GM12878 (cell line): ENCODE results near the gene ATG10. TPM values are rescaled to one million over a fixed set of nuclear protein-coding genes. Genes with fewer than 3 reads are reported as not detected.

Experiments used
- ATAC-seq: fragments of 200-7000 bp; cut with Tn5 transposase; 3 replicates; pipeline ENCODE4 v1.9.1; 2020; ENCODE audit warnings: mild to moderate bottlenecking, moderate library complexity
- BruUV-seq: library from RNA; stranded (reverse); fragments of 400-500 nt; replicated peaks from 2 replicates; lab custom pipeline; 2021; lab: Mats Ljungman, UMichigan
- CTCF ChIA-PET: fragments of 300-600 bp; sonication (Branson Sonifier 250); formaldehyde crosslinking; extraction: SDS; loops from one replicate; lab custom pipeline; 2021; ENCODE audit warnings: inconsistent platforms; lab: Yijun Ruan, JAX
- POLR2A ChIA-PET: fragments of 350-600 bp; formaldehyde crosslinking; extraction: SDS; loops from one replicate; lab custom pipeline; 2021; ENCODE audit warnings: inconsistent platforms; lab: Charles Lee
- RAD21 ChIA-PET: fragments of 300-600 bp; sonication (Branson Sonifier 250); formaldehyde crosslinking; loops from one replicate; lab custom pipeline; 2023; ENCODE audit warnings: antibody characterized with exemption; ENCODE audit not compliant: unreplicated experiment; lab: Charles Lee
- SMC1A ChIA-PET: fragments of 300-600 bp; sonication (Branson Sonifier 250); formaldehyde crosslinking; loops from one replicate; lab custom pipeline; 2023; ENCODE audit not compliant: unreplicated experiment, uncharacterized antibody; lab: Charles Lee
- DNase-seq: peaks from one replicate; pipeline ENCODE4 v3.0.0-alpha.2; 2011; ENCODE audit warnings: low read depth, low spot score
- FAIRE-seq: peaks from 3 replicates; lab custom pipeline; 2011; peaks lifted over from hg19 to GRCh38; lab: Jason Lieb, UNC
- H2AFZ ChIP-seq: 2 replicates; pipeline ENCODE4 v1.6.0; 2011; ENCODE audit warnings: low read depth, low read length, control low read depth; ENCODE audit not compliant: control insufficient read depth
- H3K27ac ChIP-seq: 2 replicates; pipeline ENCODE4 v1.5.1; 2011; ENCODE audit warnings: control low read depth; ENCODE audit not compliant: control insufficient read depth, insufficient read depth
- H3K27me3 ChIP-seq, 2 experiments: replicated peaks in 1 of 2; 2 replicates each; pipeline versions ENCODE4 v1.6.0 to v1.6.1; 2011; ENCODE audit warnings: low read length in 1 of 2; ENCODE audit not compliant: control insufficient read depth in 2 of 2, insufficient read depth in 2 of 2
- H3K36me3 ChIP-seq, 2 experiments: 2 replicates each; pipeline ENCODE4 v1.5.1; 2011; ENCODE audit warnings: low read length in 1 of 2; ENCODE audit not compliant: control insufficient read depth in 2 of 2, insufficient read depth in 2 of 2
- H3K4me1 ChIP-seq: 2 replicates; pipeline ENCODE4 v1.6.1; 2011; ENCODE audit warnings: mild to moderate bottlenecking, low read length, moderate library complexity, mixed read lengths; ENCODE audit not compliant: control insufficient read depth, insufficient read depth
- H3K4me2 ChIP-seq: 2 replicates; pipeline ENCODE4 v1.6.0; 2011; ENCODE audit warnings: control low read depth; ENCODE audit not compliant: control insufficient read depth, insufficient read depth
- H3K4me3 ChIP-seq: fragments of 200-600 bp; sonication (generic); 2 replicates; pipeline ENCODE4 v1.5.1; 2016
- H3K79me2 ChIP-seq: 2 replicates; pipeline ENCODE4 v1.6.0; 2011; ENCODE audit warnings: low read length; ENCODE audit not compliant: control insufficient read depth, insufficient read depth
- H3K9ac ChIP-seq: 2 replicates; pipeline ENCODE4 v1.8.0; 2011; ENCODE audit warnings: low read length, control low read depth, mixed read lengths; ENCODE audit not compliant: control insufficient read depth, insufficient read depth
- H3K9me3 ChIP-seq: replicated peaks from 3 replicates; pipeline ENCODE4 v1.5.1; 2011; ENCODE audit warnings: mild to moderate bottlenecking, low read length; ENCODE audit not compliant: control insufficient read depth, insufficient read depth
- H4K20me1 ChIP-seq: 2 replicates; pipeline ENCODE4 v1.6.0; 2011; ENCODE audit not compliant: control insufficient read depth, insufficient read depth
- BCL11A ChIP-seq: IDR thresholded peaks from 2 replicates; pipeline ENCODE4 v1.6.1; 2011; ENCODE audit warnings: low read depth, low read length
- BRCA1 ChIP-seq: IDR thresholded peaks from 2 replicates; pipeline ENCODE4 v1.6.1; 2011; ENCODE audit warnings: low read depth, low read length, improper control_type of control experiment
- CEBPB ChIP-seq, 2 experiments: fragments of 150-350 bp in 1 of 2; IDR thresholded peaks; 2 replicates each; pipeline ENCODE4 v1.6.1; 2012 to 2014; ENCODE audit warnings: low read depth in 2 of 2, low read length in 2 of 2, borderline replicate concordance in 1 of 2, inconsistent platforms in 1 of 2
- CHD1 ChIP-seq: IDR thresholded peaks from 2 replicates; pipeline ENCODE4 v1.6.1; 2012; ENCODE audit warnings: low read depth, low read length, improper control_type of control experiment
- CUX1 ChIP-seq: IDR thresholded peaks from 2 replicates; pipeline ENCODE4 v1.6.1; 2012; ENCODE audit warnings: improper control_type of control experiment, low read depth, low read length; ENCODE audit not compliant: insufficient replicate concordance
- ESRRA ChIP-seq: IDR thresholded peaks from 2 replicates; pipeline ENCODE4 v1.6.1; 2012; ENCODE audit warnings: mild to moderate bottlenecking, low read length, improper control_type of control experiment
- GABPA ChIP-seq: IDR thresholded peaks from 2 replicates; pipeline ENCODE4 v1.6.1; 2014; ENCODE audit warnings: antibody characterized with exemption, low read depth, mild to moderate bottlenecking, inconsistent platforms
- LARP7 ChIP-seq: fragments of 450-650 bp; IDR thresholded peaks from 2 replicates; pipeline ENCODE4 v1.6.1; 2017; ENCODE audit warnings: mild to moderate bottlenecking
- MYC ChIP-seq: IDR thresholded peaks from 2 replicates; pipeline ENCODE4 v1.6.1; 2011; ENCODE audit warnings: mild to moderate bottlenecking, low read length, moderate library complexity, inconsistent platforms; ENCODE audit not compliant: insufficient read depth, insufficient replicate concordance, insufficient read length, severe bottlenecking
- RUNX3 ChIP-seq: IDR thresholded peaks from 2 replicates; pipeline ENCODE4 v1.6.1; 2012; ENCODE audit warnings: low read length, inconsistent platforms
- SKIL ChIP-seq: fragments of 450-650 bp; IDR thresholded peaks from 2 replicates; pipeline ENCODE4 v1.6.1; 2017; ENCODE audit warnings: mild to moderate bottlenecking, low read depth, inconsistent platforms; ENCODE audit not compliant: poor library complexity, severe bottlenecking
- YY1 ChIP-seq: IDR thresholded peaks from 2 replicates; pipeline ENCODE4 v1.6.1; 2011; ENCODE audit warnings: low read depth, mild to moderate bottlenecking, low read length
- ZBED1 ChIP-seq: IDR thresholded peaks from 2 replicates; pipeline ENCODE4 v1.6.1; 2016; ENCODE audit warnings: borderline replicate concordance
- ZNF622 ChIP-seq: fragments of 450-650 bp; IDR thresholded peaks from 2 replicates; pipeline ENCODE4 v1.6.1; 2017; ENCODE audit warnings: mild to moderate bottlenecking, inconsistent platforms
- WGBS: methylation state at CpG from one replicate; pipeline ENCODE4 v1.1.6; 2016; ENCODE audit warnings: low lambda C conversion rate; ENCODE audit not compliant: insufficient replicate concordance, insufficient coverage; ENCODE audit errors: missing lambda C conversion rate; 5-methylcytosine and 5-hydroxymethylcytosine counted together
- in situ Hi-C: fragments of 300-500 bp; cut with MboI; formaldehyde crosslinking; loops from 9 replicates; pipeline ENCODE4 v1.14.3; 2018; ENCODE audit warnings: mixed read lengths
- intact Hi-C: fragments of 100-400 bp; cut with micrococcal nuclease; formaldehyde crosslinking; loops from one replicate; pipeline ENCODE4 v1.14.2; 2022; ENCODE audit not compliant: unreplicated experiment
- polyA plus RNA-seq, 11 experiments: library from polyadenylated mRNA; depleted of rRNA in 4 of 11; unstranded in 6 of 11; stranded (reverse) in 5 of 11; fragments of >200 nt; fragmentation: Nextera tagmentation in 4 of 11; fragmentation: Illumina TruSeq in 1 of 11; extraction: Ambion mirVana in 4 of 11; extraction: Trizol in 1 of 11; gene quantifications; 1 replicate in 1 of 11; 2 replicates in 10 of 11; pipeline versions ENCODE4 v1.2.1 to v1.2.3, GENCODE V29; 2011 to 2016; ENCODE audit warnings: inconsistent platforms in 2 of 11, missing spikeins in 2 of 11, low read depth in 1 of 11
- total RNA-seq, 4 experiments: library from RNA; depleted of rRNA in 3 of 4; stranded (reverse); fragments of >200 nt in 3 of 4; fragmentation: Illumina TruSeq in 1 of 4; extraction: Trizol in 1 of 4; gene quantifications; 2 replicates each; pipeline versions ENCODE4 v1.2.1 to v1.2.3, GENCODE V29; 2013 to 2021
- TF ChIP-seq, protein P1 (sequence below): fragments of 450-650 bp; IDR thresholded peaks from 2 replicates; pipeline ENCODE4 v1.6.1; 2014; ENCODE audit warnings: mild to moderate bottlenecking
- TF ChIP-seq, protein P2 (sequence below): IDR thresholded peaks from 2 replicates; pipeline ENCODE4 v1.6.1; 2011; ENCODE audit warnings: borderline replicate concordance, low read depth, mild to moderate bottlenecking, moderate library complexity, mixed read lengths, low read length; ENCODE audit not compliant: insufficient read depth; ENCODE audit errors: extremely low read length

ATG10 gene
- total and polyA plus RNA-seq, 10 of the 15 experiments (the other 5 are each of a cell fraction or from before 2014, with no cell fraction given): 3.8 to 14.4 (median 6.5) TPM

GRCh38 chr5:82178378-82178777 lies 206.6 kb downstream of the ATG10 start:
- Histone ChIP-seq H3K27ac (no peak overlapping the region), H3K4me1 (peaks cover 15% of the 10 kb centered on the region), H3K36me3 (no peaks in the 10 kb centered on the region), H3K27me3 (no peaks in the 10 kb centered on the region), H3K79me2 (no peaks in the 10 kb centered on the region), H3K4me3 (no peak overlapping the region), H2AFZ (no peak overlapping the region), H3K4me2 (no peak overlapping the region), H3K9ac (no peak overlapping the region), H4K20me1 (no peaks in the 10 kb centered on the region), H3K9me3 (no peaks in the 10 kb centered on the region; the same call in 2 of the 3 replicates)
- BruUV-seq: no TSS peak
- RAD21 ChIA-PET: interaction anchor here (7.5 to 8.8 kb wide), 2 partner anchors 14 to 47 kb away, joined by 59 to 72 read pairs; no protein-coding TSS in a partner anchor
- 100% methylated on average over 3 of the region's 3 CpGs for WGBS
- POLR2A ChIA-PET: interaction anchor here (1.5 kb wide), 1 partner anchor 100 kb away, joined by 3 read pairs; the partner anchor contains the start of gene RPS23
- in situ Hi-C loops (no loop called here), intact Hi-C loops (no loop called here)
- FAIRE-seq (no peak), DNase-seq (no peak), ATAC-seq (no peak)
- SMC1A ChIA-PET: interaction anchor here (1.0 to 13.8 kb wide), 8 partner anchors 9 to 736 kb away, joined by 3 to 159 read pairs (median 5); no protein-coding TSS in a partner anchor
- CTCF ChIA-PET: interaction anchor here (0.8 to 11.2 kb wide), 9 partner anchors 10 to 476 kb away, joined by 3 to 177 read pairs (median 5); no protein-coding TSS in a partner anchor
- TF ChIP-seq SKIL: no peak
- TF ChIP-seq LARP7: no peak
- TF ChIP-seq GABPA: no peak
- TF ChIP-seq RUNX3: no peak
- no peak for TF ChIP-seq ZNF622
- TF ChIP-seq CHD1: no peak
- no peak for TF ChIP-seq BRCA1
- TF ChIP-seq BCL11A: no peak
- no peak for TF ChIP-seq CUX1
- no peak for TF ChIP-seq YY1
- no peak for TF ChIP-seq CEBPB (IDR thresholded peaks at IDR 0.05; ENCODE audit: borderline replicate concordance in 1 of 2, low read depth in 2 of 2, low read length in 2 of 2)
- no peak for TF ChIP-seq MYC
- TF ChIP-seq, protein P1, sequence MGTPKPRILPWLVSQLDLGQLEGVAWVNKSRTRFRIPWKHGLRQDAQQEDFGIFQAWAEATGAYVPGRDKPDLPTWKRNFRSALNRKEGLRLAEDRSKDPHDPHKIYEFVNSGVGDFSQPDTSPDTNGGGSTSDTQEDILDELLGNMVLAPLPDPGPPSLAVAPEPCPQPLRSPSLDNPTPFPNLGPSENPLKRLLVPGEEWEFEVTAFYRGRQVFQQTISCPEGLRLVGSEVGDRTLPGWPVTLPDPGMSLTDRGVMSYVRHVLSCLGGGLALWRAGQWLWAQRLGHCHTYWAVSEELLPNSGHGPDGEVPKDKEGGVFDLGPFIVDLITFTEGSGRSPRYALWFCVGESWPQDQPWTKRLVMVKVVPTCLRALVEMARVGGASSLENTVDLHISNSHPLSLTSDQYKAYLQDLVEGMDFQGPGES: no peak
- TF ChIP-seq ESRRA: no peak
- TF ChIP-seq ZBED1: no peak
- TF ChIP-seq, protein P2, sequence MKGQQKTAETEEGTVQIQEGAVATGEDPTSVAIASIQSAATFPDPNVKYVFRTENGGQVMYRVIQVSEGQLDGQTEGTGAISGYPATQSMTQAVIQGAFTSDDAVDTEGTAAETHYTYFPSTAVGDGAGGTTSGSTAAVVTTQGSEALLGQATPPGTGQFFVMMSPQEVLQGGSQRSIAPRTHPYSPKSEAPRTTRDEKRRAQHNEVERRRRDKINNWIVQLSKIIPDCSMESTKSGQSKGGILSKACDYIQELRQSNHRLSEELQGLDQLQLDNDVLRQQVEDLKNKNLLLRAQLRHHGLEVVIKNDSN: no peak
